ENCODE data around the gene FOXN1.

GRCh38 chr17:28523186-28523585, 17.0 kb downstream of the FOXN1 start:
- TF ChIP-seq POLR2A (IDR thresholded peaks at IDR 0.05) (no peak), CTCF (IDR thresholded peaks at IDR 0.05) (no peak)
